Liver (tissue), 3 donors: ENCODE measurements around the gene FRS2.

Experiments used
- FOXA1 ChIP-seq: IDR thresholded peaks from 2 replicates; pipeline ENCODE4 v1.6.1; 2016; ENCODE audit warnings: antibody characterized with exemption
- GABPA ChIP-seq, 2 donors: IDR thresholded peaks in 1 of 2; conservative IDR thresholded peaks in 1 of 2; 2 replicates each; pipeline ENCODE4 v1.6.1; 2016; ENCODE audit warnings: antibody characterized with exemption in 2 of 2, mild to moderate bottlenecking in 1 of 2, moderate library complexity in 1 of 2
- HNF4A ChIP-seq, 2 donors: conservative IDR thresholded peaks; 2 replicates each; pipeline ENCODE4 v1.6.1; 2016; ENCODE audit warnings: antibody characterized with exemption in 2 of 2, mild to moderate bottlenecking in 2 of 2
- JUND ChIP-seq, 2 donors: IDR thresholded peaks; 2 replicates each; pipeline ENCODE4 v1.6.1; 2016; ENCODE audit warnings: antibody characterized with exemption in 2 of 2
- RAD21 ChIP-seq, 2 donors: IDR thresholded peaks; 2 replicates each; pipeline ENCODE4 v1.6.1; 2016; ENCODE audit warnings: antibody characterized with exemption in 2 of 2, mild to moderate bottlenecking in 2 of 2
- SP1 ChIP-seq: IDR thresholded peaks from 2 replicates; pipeline ENCODE4 v1.6.1; 2018; ENCODE audit warnings: antibody characterized with exemption, mild to moderate bottlenecking
- TAF1 ChIP-seq: conservative IDR thresholded peaks from 2 replicates; pipeline ENCODE4 v1.6.1; 2016; ENCODE audit warnings: antibody characterized with exemption, mild to moderate bottlenecking
- TF ChIP-seq, protein P1 (sequence below): fragments of 150-350 bp; IDR thresholded peaks from 2 replicates; pipeline ENCODE4 v1.5.1; 2017; ENCODE audit warnings: improper control_type of control experiment, low read depth, low read length; ENCODE audit not compliant: missing input control
- TF ChIP-seq, protein P2 (sequence below): IDR thresholded peaks from 2 replicates; pipeline ENCODE4 v1.6.1; 2016; ENCODE audit warnings: antibody characterized with exemption
- TF ChIP-seq, protein P3 (sequence below): IDR thresholded peaks from 2 replicates; pipeline ENCODE4 v1.6.1; 2016; ENCODE audit warnings: antibody characterized with exemption, mild to moderate bottlenecking
- TF ChIP-seq, protein P4 (sequence below): IDR thresholded peaks from 2 replicates; pipeline ENCODE4 v1.6.1; 2016; ENCODE audit warnings: antibody characterized with exemption
- donor health status: healthy.
- donor health status: healthy.

DNA sequence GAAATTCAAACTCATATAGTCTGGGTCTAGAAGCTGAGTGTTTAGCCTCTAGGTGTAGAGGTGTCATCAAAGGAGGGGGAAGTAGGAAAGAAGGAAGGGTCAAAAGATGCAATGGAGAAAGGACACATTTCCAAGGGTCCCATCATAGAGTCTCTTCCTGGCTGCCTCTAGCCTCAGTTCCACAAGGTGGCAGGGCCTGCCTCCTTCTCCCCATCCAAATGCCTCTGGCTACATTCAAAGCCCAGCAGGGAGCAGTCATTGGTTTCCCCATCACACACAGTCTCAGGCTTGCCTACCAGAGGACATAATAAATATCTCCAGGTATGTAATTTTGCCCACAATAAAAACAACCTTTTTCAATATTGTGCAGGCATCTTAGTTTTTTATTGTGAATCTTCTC is 113.0 kb downstream of the FRS2 start:
- TF ChIP-seq GABPA (IDR thresholded peaks at IDR 0.05 in 1 of 2, conservative IDR thresholded peaks at IDR 0.05 in 1 of 2) (no peak), JUND (IDR thresholded peaks at IDR 0.05) (no peak), SP1 (no peak), HNF4A (conservative IDR thresholded peaks at IDR 0.05) (no peak), FOXA1 (no peak), TAF1 (no peak), RAD21 (IDR thresholded peaks at IDR 0.05) (no peak)
- TF ChIP-seq, protein P1, sequence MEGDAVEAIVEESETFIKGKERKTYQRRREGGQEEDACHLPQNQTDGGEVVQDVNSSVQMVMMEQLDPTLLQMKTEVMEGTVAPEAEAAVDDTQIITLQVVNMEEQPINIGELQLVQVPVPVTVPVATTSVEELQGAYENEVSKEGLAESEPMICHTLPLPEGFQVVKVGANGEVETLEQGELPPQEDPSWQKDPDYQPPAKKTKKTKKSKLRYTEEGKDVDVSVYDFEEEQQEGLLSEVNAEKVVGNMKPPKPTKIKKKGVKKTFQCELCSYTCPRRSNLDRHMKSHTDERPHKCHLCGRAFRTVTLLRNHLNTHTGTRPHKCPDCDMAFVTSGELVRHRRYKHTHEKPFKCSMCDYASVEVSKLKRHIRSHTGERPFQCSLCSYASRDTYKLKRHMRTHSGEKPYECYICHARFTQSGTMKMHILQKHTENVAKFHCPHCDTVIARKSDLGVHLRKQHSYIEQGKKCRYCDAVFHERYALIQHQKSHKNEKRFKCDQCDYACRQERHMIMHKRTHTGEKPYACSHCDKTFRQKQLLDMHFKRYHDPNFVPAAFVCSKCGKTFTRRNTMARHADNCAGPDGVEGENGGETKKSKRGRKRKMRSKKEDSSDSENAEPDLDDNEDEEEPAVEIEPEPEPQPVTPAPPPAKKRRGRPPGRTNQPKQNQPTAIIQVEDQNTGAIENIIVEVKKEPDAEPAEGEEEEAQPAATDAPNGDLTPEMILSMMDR, result no peak
- TF ChIP-seq, protein P2, sequence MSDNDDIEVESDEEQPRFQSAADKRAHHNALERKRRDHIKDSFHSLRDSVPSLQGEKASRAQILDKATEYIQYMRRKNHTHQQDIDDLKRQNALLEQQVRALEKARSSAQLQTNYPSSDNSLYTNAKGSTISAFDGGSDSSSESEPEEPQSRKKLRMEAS, result no peak
- TF ChIP-seq, protein P3, sequence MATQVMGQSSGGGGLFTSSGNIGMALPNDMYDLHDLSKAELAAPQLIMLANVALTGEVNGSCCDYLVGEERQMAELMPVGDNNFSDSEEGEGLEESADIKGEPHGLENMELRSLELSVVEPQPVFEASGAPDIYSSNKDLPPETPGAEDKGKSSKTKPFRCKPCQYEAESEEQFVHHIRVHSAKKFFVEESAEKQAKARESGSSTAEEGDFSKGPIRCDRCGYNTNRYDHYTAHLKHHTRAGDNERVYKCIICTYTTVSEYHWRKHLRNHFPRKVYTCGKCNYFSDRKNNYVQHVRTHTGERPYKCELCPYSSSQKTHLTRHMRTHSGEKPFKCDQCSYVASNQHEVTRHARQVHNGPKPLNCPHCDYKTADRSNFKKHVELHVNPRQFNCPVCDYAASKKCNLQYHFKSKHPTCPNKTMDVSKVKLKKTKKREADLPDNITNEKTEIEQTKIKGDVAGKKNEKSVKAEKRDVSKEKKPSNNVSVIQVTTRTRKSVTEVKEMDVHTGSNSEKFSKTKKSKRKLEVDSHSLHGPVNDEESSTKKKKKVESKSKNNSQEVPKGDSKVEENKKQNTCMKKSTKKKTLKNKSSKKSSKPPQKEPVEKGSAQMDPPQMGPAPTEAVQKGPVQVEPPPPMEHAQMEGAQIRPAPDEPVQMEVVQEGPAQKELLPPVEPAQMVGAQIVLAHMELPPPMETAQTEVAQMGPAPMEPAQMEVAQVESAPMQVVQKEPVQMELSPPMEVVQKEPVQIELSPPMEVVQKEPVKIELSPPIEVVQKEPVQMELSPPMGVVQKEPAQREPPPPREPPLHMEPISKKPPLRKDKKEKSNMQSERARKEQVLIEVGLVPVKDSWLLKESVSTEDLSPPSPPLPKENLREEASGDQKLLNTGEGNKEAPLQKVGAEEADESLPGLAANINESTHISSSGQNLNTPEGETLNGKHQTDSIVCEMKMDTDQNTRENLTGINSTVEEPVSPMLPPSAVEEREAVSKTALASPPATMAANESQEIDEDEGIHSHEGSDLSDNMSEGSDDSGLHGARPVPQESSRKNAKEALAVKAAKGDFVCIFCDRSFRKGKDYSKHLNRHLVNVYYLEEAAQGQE, result no peak
- TF ChIP-seq, protein P4, sequence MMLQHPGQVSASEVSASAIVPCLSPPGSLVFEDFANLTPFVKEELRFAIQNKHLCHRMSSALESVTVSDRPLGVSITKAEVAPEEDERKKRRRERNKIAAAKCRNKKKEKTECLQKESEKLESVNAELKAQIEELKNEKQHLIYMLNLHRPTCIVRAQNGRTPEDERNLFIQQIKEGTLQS, result no peak
